Measurements from ENCODE around the gene USP36.
"Not testable (repeated sequence)": the region's sequence is repeated elsewhere in the genome, so short reads cannot be mapped to it uniquely, and the experiment has no call there.

The USP36 gene

GRCh38 chr17:78870621-78871020 lies 30.0 kb upstream of the USP36 start:
- no peak for DNase-seq

GRCh38 chr17:78868391-78868790 lies 27.8 kb upstream of the USP36 start:
- no peak for DNase-seq

- DNase-seq = not testable (repeated sequence)
Measured at GRCh38 chr17:78867046-78867445, 26.4 kb upstream of the USP36 start.

- DNase-seq = peak; percentile 69
Measured at GRCh38 chr17:78865682-78866390, 25.2 kb upstream of the USP36 start.

- DNase-seq = no peak
Measured at GRCh38 chr17:78864117-78864516, 23.5 kb upstream of the USP36 start.

GRCh38 chr17:78862073-78863023 lies 21.7 kb upstream of the USP36 start:
- no peak for DNase-seq

GRCh38 chr17:78861229-78861628 lies 20.6 kb upstream of the USP36 start:
- DNase-seq = no peak

GRCh38 chr17:78859051-78859450 lies 18.4 kb upstream of the USP36 start:
- DNase-seq = no peak

- no peak for DNase-seq
Measured at GRCh38 chr17:78857266-78857665, 16.7 kb upstream of the USP36 start.

GRCh38 chr17:78855561-78856165 lies 15.0 kb upstream of the USP36 start:
- DNase-seq = no peak

- no peak for DNase-seq
Measured at GRCh38 chr17:78854508-78854907, 13.9 kb upstream of the USP36 start.

GRCh38 chr17:78853926-78854394 lies 13.3 kb upstream of the USP36 start:
- no peak for DNase-seq

GRCh38 chr17:78852709-78853121 lies 12.1 kb upstream of the USP36 start:
- DNase-seq = no peak

- no peak for DNase-seq
Measured at GRCh38 chr17:78849026-78849425, 8.4 kb upstream of the USP36 start.

GRCh38 chr17:78847052-78847451 lies 6.4 kb upstream of the USP36 start:
- no peak for DNase-seq

- DNase-seq = no peak
Measured at GRCh38 chr17:78844301-78845005, 3.8 kb upstream of the USP36 start.

GRCh38 chr17:78842881-78843565 lies 2.4 kb upstream of the USP36 start:
- peak; percentile 61 for DNase-seq

GRCh38 chr17:78840530-78840779 lies 159 bp downstream of the USP36 start:
- no peak for DNase-seq

GRCh38 chr17:78839762-78840529 lies 668 bp downstream of the USP36 start:
- peak; percentile 32 for DNase-seq

- peak; percentile 34 for DNase-seq
Measured at GRCh38 chr17:78839235-78839761, 1.3 kb downstream of the USP36 start.

- no peak for DNase-seq
Measured at GRCh38 chr17:78838574-78839005, 2.0 kb downstream of the USP36 start.
